Vein endothelial cell (primary cell): ENCODE data around the gene ADGRL2. TPM values are rescaled to one million over a fixed set of nuclear protein-coding genes. Genes with fewer than 3 reads are reported as not detected.

Source experiments
- total RNA-seq: library from RNA; depleted of rRNA; stranded (reverse); fragments of >200 nt; gene quantifications from 2 replicates; pipeline ENCODE4 v1.2.3, GENCODE V29; 2012

The ADGRL2 gene
- total RNA-seq = 135 and 191 TPM in 2 replicates

DNA sequence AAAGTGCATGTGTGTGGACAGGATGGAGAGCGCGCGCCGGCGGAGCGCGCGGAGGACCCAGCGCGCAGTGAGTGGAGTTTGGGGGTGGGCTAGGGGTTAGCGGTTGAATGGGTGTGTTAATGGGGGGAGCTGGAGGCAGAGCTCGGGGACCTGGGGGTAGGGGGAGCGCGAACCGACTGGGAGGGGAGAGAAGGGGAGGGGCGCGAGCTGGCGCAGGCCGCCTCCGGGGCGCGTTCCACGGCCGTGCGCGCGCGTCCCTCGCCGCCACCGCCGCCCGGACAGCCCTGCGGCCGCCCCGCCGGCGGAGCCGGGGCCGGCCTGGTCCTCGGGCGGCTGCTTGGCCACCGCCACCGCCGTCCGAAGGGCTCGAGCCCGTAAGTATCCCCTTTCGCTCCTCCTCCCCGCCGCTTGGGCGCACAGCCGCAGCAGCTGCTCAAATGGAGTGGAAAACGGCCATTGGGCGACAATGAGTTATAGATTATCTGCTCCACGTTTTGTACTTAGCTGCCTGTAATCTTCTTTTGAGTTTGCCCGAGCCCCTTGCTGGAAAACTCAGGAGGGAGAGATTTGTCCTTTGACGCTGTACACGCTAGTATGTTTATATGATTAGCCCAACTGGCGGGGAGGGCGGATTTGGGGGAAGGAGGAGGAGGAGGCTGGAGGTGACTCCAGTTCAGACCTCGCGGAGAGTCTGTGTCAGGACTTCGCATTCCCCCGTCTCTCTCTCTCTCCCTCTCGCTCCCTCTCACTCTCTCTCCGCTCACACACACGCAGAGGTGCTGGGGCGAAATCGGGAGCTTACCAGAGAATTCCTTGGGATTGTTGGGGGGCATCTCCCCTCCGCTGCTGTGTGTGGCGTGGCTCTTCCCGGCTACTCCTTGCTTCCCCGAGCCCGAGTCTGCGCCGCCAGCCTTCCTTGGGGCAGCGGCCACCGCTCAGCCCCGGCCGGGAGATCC, at the start of gene ADGRL2:
Gene ADGRL2, plus strand, starts transcription at position 240 of the 956 bp plus-strand sequence. CDS start 36,051 bp downstream, outside the sequence.

